Measurements from ENCODE around the gene ACSL4. TPM values are rescaled to one million over a fixed set of nuclear protein-coding genes. Genes with fewer than 3 reads are reported as not detected.
"Not testable (repeated sequence)": the region's sequence is repeated elsewhere in the genome, so short reads cannot be mapped to it uniquely, and the experiment has no call there.

The ACSL4 gene
- total RNA-seq, 2 donors from 2014 or later = 27.5 to 117 TPM

- Histone ChIP-seq H3K27ac (peak overlapping the region; percentile 73 to 88), H3K36me3 (no peaks in the 10 kb centered on the region), H3K4me3 (peak overlapping the region; percentile 90), H3K27me3 (replicated peaks; ENCODE audit: insufficient read depth) (no peaks in the 10 kb centered on the region), H3K4me1 (ENCODE audit: control insufficient read depth in 1 of 2, low read depth in 2 of 2) (no peaks in the 10 kb centered on the region), H3K9me3 (no peaks in the 10 kb centered on the region)
- TF ChIP-seq, protein P1, sequence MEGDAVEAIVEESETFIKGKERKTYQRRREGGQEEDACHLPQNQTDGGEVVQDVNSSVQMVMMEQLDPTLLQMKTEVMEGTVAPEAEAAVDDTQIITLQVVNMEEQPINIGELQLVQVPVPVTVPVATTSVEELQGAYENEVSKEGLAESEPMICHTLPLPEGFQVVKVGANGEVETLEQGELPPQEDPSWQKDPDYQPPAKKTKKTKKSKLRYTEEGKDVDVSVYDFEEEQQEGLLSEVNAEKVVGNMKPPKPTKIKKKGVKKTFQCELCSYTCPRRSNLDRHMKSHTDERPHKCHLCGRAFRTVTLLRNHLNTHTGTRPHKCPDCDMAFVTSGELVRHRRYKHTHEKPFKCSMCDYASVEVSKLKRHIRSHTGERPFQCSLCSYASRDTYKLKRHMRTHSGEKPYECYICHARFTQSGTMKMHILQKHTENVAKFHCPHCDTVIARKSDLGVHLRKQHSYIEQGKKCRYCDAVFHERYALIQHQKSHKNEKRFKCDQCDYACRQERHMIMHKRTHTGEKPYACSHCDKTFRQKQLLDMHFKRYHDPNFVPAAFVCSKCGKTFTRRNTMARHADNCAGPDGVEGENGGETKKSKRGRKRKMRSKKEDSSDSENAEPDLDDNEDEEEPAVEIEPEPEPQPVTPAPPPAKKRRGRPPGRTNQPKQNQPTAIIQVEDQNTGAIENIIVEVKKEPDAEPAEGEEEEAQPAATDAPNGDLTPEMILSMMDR (IDR thresholded peaks at IDR 0.05) = no peak
- no peak for DNase-seq (ENCODE audit: low spot score)
- no peak for ATAC-seq (ENCODE audit: insufficient number of reproducible peaks, low FRiP score, low read depth)
These were observed 591 bp upstream of the ACSL4 start for GRCh38 chrX:109733613-109734083.

DNA sequence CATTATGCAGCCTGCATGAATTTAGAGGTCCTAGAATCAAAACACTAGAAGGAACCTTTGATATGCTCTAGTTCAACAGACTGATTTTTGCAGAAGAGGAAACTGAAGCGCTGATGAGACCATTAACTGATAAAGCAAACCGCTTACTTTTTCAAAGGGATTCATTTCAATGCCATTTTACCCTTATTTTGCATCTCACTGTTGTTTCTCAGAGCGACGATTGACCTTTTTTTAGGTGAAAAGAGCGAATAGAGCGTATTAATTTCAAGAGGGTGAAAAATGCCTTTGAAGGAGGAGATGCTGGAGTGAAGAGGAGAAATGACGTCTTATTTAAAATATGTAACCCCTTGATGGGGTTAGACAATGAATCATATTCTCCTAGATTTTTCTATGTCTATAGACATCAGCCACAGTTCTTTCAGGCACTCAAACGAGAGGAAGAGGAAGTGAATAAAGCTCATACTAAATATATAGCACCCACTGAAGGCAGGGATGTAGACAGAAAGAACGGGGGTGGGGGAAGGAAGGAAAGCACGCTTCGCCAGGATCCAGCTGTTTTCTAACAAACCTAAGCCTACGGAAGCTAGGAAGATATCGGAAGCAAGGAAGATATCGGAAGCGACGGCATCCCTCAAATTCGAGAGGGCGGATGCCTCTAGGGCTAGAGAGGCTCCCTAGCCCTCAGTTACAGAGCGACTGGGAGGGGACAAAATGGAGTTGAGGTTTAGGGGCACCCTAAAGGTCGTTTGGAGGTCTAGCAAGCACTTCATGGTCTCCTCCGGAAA is 848 bp downstream of the ACSL4 start:
- TF ChIP-seq, protein P1 (IDR thresholded peaks at IDR 0.05) = no peak
- H3K27me3 ChIP-seq (replicated peaks; ENCODE audit: insufficient read depth) = no peaks in the 10 kb centered on the region
- no peaks in the 10 kb centered on the region for H3K9me3 ChIP-seq
- no peaks in the 10 kb centered on the region for H3K4me1 ChIP-seq (ENCODE audit: control insufficient read depth in 1 of 2, low read depth in 2 of 2)
- no peak for DNase-seq (ENCODE audit: low spot score)
- peak overlapping the region; percentile 90 for H3K4me3 ChIP-seq
- peak overlapping the region; percentile 79 to 88 for H3K27ac ChIP-seq
- H3K36me3 ChIP-seq = no peaks in the 10 kb centered on the region
- ATAC-seq (ENCODE audit: insufficient number of reproducible peaks, low FRiP score, low read depth) = peak; percentile 14

GRCh38 chrX:109728173-109728535 is 4.9 kb downstream of the ACSL4 start:
- no peak for DNase-seq (ENCODE audit: low spot score)
- Histone ChIP-seq H3K4me3 (peak overlapping the region; percentile 39), H3K36me3 (no peaks in the 10 kb centered on the region), H3K27ac (peak overlapping the region; percentile 22 to 34), H3K9me3 (no peaks in the 10 kb centered on the region), H3K4me1 (ENCODE audit: control insufficient read depth in 1 of 2, low read depth in 2 of 2) (no peaks in the 10 kb centered on the region), H3K27me3 (replicated peaks; ENCODE audit: insufficient read depth) (no peaks in the 10 kb centered on the region)
- TF ChIP-seq, protein P1 (IDR thresholded peaks at IDR 0.05) = no peak
- no peak for ATAC-seq (ENCODE audit: insufficient number of reproducible peaks, low FRiP score, low read depth)

DNA sequence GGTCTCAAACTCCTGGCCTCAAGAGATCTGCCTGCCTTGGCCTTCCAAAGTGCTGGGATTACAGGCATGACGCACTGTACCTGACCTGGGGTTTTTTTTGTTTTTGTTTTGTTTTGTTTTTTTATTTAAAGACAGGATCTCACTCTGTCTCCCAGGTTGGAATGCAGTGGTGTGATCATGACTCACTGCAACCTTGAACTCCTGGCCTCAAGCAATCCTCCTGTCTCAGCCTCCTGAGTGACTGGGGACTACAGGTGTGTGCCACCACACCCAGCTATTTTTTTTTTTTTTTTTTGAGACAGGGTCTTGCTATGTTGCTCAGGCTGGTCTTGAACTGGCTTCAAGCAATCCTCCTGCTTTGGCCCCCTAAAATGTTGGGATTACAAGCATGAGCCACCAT is 8.1 kb downstream of the ACSL4 start:
- ATAC-seq (ENCODE audit: insufficient number of reproducible peaks, low FRiP score, low read depth); H3K27me3 ChIP-seq (replicated peaks; ENCODE audit: insufficient read depth); H3K27ac ChIP-seq; DNase-seq (ENCODE audit: low spot score); H3K4me1 ChIP-seq (ENCODE audit: control insufficient read depth in 1 of 2, low read depth in 2 of 2); H3K9me3 ChIP-seq; H3K36me3 ChIP-seq; H3K4me3 ChIP-seq: not testable (repeated sequence)

DNA sequence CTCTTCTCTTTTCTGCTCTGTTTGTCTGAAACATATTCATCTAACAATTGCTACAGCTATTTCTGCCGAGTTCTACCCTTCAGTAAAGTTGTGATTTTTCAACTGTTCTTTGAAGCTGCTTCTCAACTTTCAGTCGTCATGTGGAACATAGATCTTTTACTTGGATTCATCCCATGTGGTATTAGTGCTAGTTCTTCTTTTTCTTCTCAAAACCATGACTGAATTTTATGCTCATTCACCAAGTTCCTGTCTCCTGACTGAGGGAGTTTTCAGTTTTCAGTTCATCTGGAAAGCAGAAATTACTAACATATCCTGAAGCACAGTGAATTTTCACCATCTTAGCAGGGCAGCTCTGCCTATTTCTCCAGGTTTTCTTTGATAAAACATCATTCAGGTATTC is 12.1 kb downstream of the ACSL4 start:
- TF ChIP-seq, protein P1 (IDR thresholded peaks at IDR 0.05) = no peak
- Histone ChIP-seq H3K27me3 (replicated peaks; ENCODE audit: insufficient read depth) (no peaks in the 10 kb centered on the region), H3K9me3 (no peaks in the 10 kb centered on the region), H3K4me1 (ENCODE audit: control insufficient read depth in 1 of 2, low read depth in 2 of 2) (peaks cover 4 to 11% of the 10 kb centered on the region in 2 donors), H3K27ac (peak overlapping the region in 1 of 2 donors; percentile 30), H3K36me3 (no peaks in the 10 kb centered on the region), H3K4me3 (no peak overlapping the region)
- DNase-seq (ENCODE audit: low spot score) = no peak
- no peak for ATAC-seq (ENCODE audit: insufficient number of reproducible peaks, low FRiP score, low read depth)
